HG03064 (cell line): ENCODE results near the gene IDE.

ENCODE experiments used
- ATAC-seq: cut with Tn5 transposase; IDR thresholded peaks from one replicate; pipeline ENCODE4 v1.9.1; 2021; ENCODE audit warnings: low read depth; ENCODE audit not compliant: unreplicated experiment

Gene IDE

DNA sequence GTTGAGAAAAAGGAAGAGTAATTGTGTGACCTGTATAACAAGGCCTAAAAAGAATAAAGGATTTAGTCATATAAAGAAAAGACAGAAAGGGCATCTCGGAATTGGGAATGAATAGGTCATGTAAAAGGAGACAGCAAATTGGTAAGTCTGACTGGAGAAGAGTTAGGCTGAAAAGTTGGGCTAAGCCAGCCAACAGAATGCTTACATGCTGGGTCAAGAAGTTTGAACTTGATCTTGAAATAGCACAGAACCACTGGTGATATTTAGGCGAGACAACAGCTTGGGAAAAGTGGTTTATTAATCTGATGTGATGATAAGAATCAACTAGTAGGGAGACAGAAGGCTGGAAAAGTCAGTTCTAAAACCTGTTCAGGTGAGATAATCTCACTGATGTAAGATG lies 4.8 kb downstream of the IDE start:
- ATAC-seq = no peak

DNA sequence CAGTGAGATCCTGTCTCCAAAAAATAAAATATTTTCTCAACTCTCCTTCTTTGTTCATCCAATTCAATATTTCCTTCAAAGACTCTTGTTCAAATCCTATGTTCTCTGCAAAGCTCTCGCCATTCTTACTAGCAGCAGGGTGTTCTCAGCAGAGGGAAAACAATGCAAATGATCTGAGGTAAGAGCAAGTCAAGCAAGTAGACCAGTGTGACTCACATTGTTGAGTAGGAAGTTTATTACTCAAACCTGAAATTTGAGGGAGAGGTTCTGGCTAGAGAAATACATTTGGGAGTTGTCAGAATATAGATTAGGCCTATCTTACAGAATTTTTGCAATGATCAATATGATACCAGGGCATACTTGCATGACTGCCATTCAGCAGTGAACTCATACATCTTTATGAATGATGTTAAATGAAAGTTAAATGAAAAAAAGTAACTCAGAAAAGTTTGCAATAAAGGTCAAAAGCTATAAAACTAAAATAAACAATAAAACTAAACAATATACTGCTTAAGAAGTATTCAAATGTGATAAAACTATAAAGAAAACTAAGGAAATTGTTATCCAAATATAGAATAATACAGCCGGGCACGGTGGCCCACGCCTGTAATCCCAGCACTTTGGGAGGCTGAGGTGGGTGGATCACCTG lies 5.8 kb downstream of the IDE start:
- no peak for ATAC-seq

DNA sequence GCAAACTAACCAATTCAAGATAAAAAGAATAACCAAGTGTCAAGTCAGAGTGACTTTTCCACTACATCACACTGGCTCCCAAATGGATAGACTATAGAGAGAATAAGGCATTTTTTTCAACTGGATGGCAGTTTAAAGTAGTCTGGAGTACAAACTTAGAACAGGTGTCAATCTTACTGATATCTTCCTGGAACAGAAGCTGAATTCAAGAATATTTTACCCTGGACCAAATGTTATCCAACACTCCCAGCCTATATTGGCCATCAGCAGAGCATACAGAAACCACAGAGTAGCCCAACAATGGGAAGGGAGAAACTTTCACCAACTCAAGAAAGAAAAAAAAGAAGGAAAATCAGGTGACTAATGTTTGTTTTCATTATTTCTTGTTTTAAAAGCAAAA lies 11.5 kb downstream of the IDE start:
- no peak for ATAC-seq

DNA sequence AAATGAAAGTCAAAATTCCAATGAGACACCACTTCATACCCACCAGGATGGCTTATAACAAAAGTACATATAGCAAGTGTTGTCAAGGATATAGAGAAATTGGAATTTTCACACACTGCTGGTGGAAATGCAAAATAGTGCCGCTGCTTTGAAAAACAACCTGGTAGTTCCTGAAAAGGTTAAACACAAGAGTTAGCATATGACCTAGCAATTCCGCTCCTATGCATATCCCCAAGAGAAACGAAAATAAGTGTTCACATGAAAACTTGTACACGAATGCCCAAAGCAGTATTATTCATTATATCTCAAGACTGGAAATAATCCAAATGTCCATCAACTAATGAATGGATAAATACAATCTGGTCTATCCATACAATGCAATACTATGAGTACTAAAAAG lies 14.8 kb downstream of the IDE start:
- no peak for ATAC-seq

DNA sequence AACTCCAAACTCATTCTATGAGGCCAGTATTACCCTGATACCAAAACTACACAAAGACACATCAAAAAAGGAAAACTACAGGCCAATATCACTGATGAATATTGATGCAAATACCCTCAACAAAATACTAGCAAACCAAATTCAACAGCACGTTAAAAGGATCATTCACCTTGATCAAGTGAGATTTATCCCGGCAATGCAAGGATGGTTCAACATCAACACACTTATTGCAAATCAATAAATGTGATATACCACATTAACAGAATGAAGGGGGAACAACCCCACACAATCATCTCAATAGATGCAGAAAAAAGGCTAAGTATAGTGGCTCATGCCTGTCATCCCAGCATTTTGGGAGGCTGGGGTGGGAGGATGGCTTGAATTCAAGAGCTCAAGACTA lies 19.9 kb downstream of the IDE start:
- no peak for ATAC-seq

DNA sequence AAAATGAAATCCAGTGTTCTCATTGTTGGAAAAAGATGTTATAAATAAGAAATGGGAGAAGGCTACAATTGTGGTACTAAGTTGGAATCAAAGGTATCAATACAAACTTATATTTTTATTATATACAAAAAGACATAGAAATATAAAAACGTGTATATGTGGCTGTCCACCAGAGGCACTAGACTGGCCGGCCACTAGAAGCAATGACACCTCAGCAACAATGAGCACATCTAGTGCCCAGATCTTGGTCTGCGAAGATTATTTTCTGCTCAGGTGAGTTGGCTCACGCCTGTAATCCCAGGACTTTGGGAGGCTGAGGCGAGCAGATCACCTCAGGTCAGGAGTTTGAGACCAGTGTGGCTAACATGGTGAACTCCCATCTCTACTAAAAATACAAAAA lies 21.6 kb downstream of the IDE start:
- ATAC-seq = no peak

DNA sequence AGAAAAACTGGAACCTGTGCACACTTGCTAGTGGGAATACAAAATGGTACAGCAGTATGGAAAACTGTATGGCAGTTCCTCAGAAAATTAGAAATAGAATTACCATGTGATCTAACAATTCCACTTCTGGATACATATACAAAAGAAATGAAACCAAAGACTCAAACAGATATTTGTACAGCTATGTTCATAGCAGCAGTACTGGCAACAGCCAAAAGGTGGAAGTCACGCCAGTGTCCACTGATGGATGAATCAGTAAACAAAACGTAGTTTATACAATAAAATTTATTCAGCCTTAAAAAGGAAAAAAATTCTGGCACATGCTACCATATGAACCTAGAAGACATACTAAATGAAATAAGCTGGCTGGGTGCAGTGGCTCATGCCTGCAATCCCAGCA lies 23.0 kb downstream of the IDE start:
- no peak for ATAC-seq

DNA sequence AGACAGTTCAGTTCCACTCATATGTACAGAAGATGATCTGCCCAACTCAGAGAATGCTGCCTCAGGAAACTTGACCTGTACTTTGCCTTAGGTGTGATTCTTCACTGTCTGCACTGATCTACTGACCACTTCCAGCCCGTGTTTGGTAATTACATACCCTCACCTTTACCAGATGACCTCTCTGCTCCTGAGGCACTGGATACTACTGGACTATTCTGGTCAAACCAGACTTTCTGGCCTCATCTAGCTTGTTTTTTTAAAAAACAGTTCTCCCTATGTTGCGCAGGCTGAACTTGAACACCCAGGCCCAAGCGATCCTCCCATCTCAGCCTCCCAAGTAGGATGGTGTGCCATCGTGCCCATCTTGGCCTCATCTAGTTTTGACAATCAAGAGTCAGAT lies 26.2 kb downstream of the IDE start:
- ATAC-seq = no peak

DNA sequence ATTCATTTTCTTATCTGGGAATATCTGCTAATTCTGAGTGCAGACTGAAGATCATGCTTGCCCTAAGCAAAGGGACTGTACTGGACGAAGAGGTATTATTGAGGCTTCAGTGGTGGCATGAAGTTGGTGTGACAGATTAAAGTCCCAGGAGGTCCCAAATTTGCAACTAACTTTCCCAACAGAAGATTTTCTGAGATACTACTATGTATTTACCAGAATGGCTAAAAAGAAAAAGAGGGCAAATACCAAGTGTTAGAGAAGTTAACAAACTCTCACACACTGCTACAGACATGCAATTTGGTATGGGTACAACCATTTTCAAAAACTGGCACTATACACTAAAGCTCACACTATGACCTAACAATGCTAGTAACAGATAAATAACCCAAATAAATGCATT lies 28.3 kb downstream of the IDE start:
- no peak for ATAC-seq

DNA sequence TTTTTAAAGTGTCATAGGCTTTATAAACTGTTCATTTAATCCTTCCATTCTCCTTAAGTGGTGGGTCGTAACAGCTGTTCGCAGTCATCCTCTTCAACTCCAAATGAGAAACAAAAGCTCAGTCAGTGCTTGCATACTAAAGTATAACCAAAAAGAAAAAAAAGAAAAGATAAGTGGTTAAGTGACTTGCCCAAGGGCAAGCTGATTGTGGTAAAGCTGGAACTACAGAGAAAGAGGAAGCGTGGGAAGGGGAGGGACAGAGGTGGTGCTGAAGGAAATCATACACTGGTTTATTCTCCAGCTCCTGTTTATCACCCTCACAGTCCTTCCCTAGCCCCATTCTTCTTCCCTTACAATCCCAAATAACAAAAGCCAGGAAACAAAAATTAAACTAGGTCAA lies 29.6 kb downstream of the IDE start:
- ATAC-seq = no peak

DNA sequence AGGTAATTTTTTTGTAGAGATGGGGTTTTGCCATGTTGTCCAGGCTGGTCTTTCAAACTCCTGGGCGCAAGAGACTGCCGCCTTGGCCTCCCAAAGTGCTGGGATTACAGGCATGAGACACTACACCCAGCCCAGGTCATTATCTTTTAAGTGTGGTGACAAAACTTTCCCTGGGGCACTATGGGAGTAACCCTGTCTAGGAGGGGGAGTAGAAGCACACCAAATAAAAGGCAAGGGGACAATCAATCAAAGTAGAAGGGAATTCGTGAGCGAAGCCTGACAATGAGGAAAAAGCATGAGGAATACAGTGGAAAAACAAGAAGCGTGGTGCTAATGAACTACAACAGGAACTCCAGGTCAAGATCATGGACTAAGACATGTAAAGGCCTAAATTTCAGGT lies 31.4 kb downstream of the IDE start:
- ATAC-seq = no peak

DNA sequence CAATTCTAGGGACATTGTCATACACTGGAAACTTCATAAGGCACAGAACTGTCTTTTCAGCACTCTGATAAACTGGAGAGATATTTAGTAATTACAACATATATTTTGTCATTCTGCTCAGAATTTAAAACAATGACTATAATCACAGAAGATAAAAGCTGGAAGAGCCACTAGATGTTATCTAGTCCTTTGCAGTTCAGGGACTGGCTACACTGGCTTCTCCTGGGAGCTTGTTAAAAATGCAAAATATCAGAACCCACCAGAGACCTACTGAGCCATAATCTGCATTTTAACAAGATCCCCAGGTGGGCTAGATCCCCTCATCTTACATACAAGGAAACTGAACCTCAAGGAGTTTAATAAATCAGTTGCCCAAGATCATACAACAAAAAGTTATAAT lies 32.3 kb downstream of the IDE start:
- ATAC-seq = no peak

DNA sequence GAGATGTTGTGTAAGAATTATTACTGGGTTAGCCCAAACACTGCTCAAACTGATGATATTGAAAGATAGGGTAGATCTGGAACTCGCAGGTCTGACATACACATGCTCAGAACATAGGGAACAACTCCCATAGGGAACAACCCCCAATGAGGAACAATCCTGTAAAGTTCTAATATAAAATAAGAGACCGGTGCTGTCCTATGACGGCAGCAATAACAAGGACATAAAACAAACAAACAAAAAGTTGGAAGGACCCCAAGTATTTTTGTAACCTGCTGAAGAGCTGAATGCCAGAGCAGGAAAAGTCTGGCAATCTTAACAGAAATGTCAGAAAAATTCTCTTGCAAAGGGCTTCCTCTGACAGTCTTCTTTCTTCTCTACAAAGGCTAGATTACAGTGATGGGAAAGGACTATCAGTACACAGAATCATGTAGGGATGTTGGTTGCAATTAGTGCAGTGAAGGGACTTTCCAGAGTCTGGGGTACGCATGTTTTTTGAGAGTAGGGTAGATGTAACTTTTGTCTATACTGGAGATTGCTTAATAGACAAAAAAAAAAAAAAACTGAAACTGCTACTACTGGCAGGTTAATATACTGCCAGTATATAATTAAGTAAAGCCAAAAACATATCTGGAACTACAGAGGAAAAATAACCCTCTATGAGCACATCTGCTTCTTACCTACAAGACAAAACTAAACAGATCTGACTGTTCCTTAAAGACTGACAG lies 35.5 kb downstream of the IDE start:
- no peak for ATAC-seq

DNA sequence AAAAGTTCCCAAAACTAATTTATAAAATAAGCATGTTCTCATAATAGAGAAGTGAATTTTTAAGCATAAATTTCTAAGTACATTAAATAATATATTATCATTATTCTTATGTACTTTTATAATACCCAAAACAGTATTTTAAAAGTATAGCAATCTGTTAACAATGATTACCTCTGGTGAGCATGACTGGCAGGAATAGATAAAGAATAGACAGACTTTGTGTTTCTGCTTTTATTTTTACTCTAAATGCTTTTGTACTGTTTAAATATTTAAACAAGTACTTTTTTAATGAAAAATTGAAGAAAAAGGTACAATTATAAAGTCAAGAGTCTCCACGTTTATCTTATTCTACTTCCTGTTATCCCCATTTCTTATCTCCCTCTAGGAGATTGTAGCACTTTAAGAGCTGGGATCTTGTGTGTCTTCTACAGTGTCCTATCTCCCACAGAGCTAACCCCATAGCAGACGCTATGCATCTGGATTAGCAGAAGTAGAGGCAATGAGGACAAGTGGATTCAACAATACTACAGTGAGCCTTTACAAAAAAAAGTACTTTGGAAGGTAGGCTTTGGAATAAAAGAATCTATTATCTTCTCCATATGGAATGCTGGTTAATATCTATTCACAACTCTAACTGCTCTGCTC lies 42.9 kb downstream of the IDE start:
- ATAC-seq = no peak

DNA sequence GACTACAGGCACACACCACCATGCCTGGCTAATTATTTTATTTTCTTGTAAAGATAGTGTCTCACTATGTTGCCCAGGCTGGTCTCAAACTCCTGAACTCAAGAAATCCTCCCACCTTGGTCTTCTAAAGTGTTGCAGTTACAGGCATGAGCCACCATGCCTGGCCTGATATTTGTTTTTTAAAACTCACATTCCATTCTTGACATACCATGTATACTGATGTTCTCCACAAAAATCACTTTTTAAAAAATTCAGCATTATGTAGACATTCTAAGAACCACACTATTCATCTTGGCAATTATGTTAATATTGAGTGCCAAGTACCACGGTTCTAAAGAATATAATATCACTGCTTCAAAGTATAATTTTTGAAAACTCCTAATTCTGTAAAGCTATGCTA lies 43.5 kb downstream of the IDE start:
- ATAC-seq = no peak

DNA sequence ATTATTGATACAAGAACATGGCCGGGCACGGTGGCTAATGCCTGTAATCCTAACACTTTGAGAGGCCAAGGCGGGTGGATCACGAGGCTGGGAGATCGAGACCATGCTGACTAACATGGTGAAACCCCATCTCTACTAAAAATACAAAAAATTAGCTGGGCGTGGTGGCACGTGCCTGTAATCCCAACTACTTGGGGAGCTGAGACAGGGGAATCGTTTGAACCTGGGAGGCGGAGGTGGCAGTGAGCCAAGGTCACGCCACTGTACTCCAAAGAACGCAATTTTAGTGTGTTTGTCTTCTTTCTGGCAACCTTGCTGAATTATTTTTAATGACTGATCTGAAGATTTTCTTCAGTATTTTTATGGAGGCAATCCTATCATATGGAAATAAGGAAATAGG lies 46.2 kb downstream of the IDE start:
- ATAC-seq = no peak

DNA sequence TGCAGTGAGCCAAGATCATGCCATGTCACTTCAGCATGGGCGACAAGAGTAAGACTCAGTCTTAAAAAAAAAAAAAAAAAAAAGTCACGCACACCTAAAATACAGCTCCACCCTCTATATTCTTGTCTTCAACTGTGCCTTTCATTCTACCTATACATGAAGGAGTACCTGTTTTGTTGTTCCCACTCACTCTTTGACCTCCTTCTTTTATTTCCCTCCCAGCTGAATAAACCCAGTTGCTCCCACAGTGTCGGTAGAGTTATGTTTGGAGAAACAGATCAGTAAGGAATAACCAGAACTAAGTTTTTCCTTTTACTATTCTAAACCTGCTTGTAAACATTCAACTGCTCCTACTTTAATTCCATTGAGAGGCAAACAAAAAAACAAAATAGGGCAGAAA lies 50.3 kb downstream of the IDE start:
- no peak for ATAC-seq

DNA sequence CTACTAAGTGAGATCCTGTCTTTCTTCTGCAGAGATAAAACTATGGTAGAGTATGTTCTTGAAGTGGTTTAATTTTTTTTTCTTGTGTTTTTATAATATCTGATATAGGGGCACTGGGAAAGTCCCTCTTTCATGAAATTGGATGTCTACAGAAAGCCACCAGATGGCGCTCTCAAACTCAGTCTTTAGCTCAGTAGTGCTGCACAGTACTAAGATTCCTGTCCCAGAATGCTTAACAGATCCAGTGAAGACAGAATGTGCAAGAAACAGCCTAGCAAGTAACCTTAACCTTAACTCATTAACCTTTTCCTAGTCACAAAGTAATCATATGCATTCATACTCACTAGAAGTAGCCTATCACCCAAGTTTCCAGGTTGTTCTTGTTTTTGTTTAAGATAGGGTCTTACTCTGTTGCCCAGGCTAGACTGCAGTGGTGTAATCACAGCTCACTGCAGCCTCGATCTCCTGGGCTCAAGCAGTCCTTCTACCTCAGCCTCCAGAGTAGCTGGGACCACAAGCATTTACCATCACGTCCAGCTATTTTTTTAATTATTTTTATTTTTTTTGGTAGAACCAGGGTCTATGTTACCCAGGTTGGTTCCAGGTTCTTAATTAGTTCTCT lies 56.7 kb downstream of the IDE start:
- ATAC-seq = peak; percentile 67

DNA sequence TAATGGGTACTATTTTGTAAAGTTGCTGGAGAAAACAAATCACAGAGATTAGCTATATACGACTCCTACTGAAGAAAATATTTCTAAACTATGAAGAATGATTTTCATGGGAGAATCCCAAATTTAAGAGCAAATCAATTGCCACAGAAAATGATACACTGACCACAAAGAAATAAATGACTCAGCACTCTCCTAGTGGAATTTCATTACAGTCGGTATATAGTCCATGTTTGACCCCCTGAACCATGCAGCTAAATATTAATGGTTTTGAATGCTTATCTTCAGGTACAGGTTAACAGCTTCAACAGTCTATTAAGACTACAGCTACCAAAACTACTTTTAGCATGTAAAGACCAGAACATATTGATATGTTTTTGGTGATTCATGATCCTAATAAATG lies 65.0 kb downstream of the IDE start:
- ATAC-seq = no peak

DNA sequence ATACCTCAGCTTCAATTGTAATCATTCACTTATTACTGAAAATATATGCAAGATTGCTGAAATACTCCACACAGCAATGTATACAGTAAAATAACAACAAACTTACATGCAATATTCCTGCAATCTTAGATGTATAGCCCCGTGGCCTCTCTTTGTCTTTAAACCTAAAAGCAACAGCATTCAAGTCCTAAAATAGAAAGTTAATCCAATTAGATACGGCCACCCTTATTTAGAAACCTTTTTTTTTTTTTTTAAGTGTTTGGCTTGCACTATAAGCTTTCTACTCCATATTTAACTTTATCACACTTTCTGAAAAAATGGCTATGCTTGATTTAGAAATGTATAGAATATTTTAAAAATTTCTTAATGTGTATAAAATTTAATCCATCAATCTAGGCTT lies 67.6 kb downstream of the IDE start:
- no peak for ATAC-seq

DNA sequence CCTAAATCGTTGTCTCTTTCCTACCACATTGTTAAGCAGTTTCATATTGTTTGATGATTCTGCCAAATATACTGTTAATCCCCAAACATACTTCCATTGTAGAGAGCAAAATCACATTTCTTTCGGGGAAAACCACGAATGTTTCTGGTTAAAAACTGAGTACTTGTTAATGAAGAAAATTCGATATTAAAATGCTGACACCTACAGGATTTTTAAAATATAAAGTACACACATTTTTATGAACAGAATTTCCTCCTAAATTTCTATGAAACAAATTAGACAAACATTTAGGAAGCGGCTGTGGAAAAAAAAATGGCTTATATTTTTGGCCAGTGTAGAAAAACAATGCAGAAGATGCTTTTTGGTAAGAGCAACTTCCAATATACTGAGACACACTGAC lies 68.8 kb downstream of the IDE start:
- no peak for ATAC-seq

DNA sequence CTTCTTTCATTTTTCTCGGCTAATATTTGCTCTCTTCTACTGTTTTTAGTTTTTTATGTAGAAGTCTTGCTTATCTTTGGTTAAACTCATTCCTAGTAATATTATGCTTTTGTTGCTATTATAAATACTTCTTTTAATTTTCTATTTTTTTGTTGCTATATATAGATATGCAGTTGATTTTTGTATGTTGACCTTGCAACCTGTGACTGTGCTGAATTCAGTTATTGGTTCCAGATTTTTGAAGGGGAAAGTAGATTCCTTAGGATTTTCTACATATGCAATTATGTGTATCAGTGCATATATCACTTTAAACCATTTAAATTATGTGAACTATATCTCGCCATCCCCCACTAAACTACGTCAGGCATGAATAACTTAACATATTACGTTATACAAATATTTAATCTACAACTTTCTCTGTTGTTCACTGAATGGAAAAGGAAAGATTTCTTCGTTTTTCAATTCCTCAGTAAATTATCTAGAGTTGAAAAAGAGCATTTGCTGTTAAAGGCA lies 71.5 kb downstream of the IDE start:
- no peak for ATAC-seq
